Ectodermal cell (in vitro differentiated cells): ENCODE measurements around the gene ANKAR.
"Not testable (repeated sequence)": the region's sequence is repeated elsewhere in the genome, so short reads cannot be mapped to it uniquely, and the experiment has no call there.

Source experiments
- H3K27ac ChIP-seq: 2 replicates; pipeline ENCODE4 v1.7.0; 2013; ENCODE audit warnings: mild to moderate bottlenecking, low read depth, low read length; ENCODE audit not compliant: insufficient read depth, poor library complexity, severe bottlenecking
- H3K27me3 ChIP-seq: 2 replicates; pipeline ENCODE4 v1.7.0; 2013; ENCODE audit warnings: mild to moderate bottlenecking, low read length; ENCODE audit not compliant: insufficient read depth, control insufficient read depth, poor library complexity, severe bottlenecking
- H3K36me3 ChIP-seq: one replicate; pipeline ENCODE4 v1.7.0; 2013; ENCODE audit warnings: low read length; ENCODE audit not compliant: control insufficient read depth, insufficient read depth
- H3K4me1 ChIP-seq: one replicate; pipeline ENCODE4 v1.7.0; 2013; ENCODE audit warnings: low read length; ENCODE audit not compliant: control insufficient read depth, insufficient read depth
- H3K4me3 ChIP-seq: 2 replicates; pipeline ENCODE4 v1.7.0; 2013; ENCODE audit warnings: low read depth, low read length, control low read depth; ENCODE audit not compliant: insufficient read depth
- H3K9me3 ChIP-seq: 2 replicates; pipeline ENCODE4 v1.7.0; 2013; ENCODE audit warnings: mild to moderate bottlenecking, low read length, moderate library complexity; ENCODE audit not compliant: control insufficient read depth
- WGBS, 2 experiments: methylation state at CpG; one replicate each; pipeline ENCODE4 v1.1.7; 2013; ENCODE audit warnings: missing lambda C conversion rate in 2 of 2; 5-methylcytosine and 5-hydroxymethylcytosine counted together

The ANKAR gene

DNA sequence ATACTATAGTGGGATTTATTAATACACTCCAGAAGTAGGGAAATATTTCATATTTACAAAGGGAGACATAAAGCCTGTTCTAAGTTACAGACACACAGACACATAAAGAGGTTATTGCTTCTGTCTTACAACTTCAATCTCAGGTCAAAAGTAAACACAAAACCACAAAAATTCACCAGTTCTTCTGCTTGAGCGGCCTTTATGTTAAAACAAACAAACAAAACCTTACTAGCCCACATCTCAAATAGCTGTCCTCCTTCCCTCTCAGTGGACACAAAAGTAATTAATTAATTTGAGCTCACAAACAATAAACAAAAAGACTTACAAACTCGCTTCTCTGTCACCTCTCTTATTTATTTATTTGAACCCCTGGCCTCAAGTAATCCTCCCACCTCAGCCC, 14.7 kb upstream of the ANKAR start:
- Histone ChIP-seq H3K36me3 (no peaks in the 10 kb centered on the region), H3K4me3 (no peak overlapping the region), H3K4me1 (peaks cover 4% of the 10 kb centered on the region), H3K9me3 (no peaks in the 10 kb centered on the region), H3K27ac (no peak overlapping the region), H3K27me3 (no peaks in the 10 kb centered on the region)
- 74 to 79% methylated on average over 2 of the region's 2 CpGs for WGBS, 2 experiments

DNA sequence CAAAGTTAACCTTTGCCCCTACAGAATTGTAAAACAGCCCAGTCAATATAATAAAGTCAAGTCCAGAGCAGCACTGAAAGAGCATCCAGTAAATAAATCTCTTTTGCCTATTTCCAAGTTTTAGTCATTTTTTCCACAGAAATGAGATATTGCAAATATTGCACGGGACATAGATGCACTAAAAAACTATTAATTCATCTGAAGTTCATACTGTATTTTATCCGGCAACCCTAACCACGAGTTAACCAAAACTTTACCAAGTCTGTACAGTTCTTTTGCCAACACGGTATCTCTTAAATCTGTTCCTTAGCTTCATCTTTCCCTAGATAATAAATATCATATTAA, 13.7 kb upstream of the ANKAR start:
- Histone ChIP-seq H3K36me3 (no peaks in the 10 kb centered on the region), H3K9me3 (no peaks in the 10 kb centered on the region), H3K27ac (no peak overlapping the region), H3K4me3 (no peak overlapping the region), H3K4me1 (peaks cover 4% of the 10 kb centered on the region), H3K27me3 (no peaks in the 10 kb centered on the region)
- 25 to 27% methylated on average over 4 of the region's 4 CpGs for WGBS, 2 experiments

DNA sequence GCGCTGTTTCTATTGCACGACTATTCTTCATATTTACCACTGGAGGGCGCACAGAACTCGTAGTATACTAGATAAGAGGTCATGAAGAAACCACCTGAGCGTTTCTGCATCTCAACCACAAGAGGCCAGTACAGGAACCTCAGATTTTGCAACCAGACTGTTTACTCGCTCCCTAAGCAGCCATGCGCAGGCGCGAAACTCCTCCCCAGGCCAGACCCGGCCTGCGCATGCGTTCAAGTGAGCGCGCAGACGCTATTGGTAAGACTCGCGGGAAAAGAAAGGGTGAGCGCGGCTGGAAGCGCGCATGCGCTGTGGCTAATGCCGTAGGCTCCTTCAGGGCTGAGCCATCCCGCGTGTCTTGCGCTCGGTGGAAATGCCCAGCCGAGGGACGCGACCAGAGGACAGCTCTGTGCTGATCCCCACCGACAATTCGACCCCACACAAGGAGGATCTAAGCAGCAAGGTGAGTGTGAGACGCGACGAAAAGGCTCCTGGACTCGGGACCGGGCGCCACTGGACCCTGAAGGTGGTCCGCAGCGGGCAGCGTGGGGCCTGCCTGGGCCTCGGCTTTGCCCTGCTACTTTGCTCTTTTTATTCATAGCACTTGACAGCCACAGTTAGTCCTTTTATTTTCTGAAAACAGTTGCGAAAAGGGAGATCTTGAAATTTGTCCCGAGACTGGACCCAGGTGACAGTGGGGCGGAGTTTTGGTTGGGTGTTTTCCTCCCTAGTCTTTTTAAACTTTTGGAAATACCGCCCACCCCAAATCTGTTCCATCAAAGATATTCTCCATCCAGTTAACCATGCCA, 13.1 kb upstream of the ANKAR start, which contains the start of gene ASNSD1:
Gene ASNSD1, plus strand, starts transcription at position 312 of the 809 bp plus-strand sequence. CDS start 4,674 bp downstream, outside the sequence.
- H3K4me1 ChIP-seq, result peaks cover 4% of the 10 kb centered on the region
- H3K4me3 ChIP-seq, result peak within 1 kb of the TSS; percentile 93
- peaks cover under 1% of the 10 kb centered on the region for H3K36me3 ChIP-seq
- H3K27ac ChIP-seq, result no peak within 1 kb of the TSS
- H3K27me3 ChIP-seq, result no peaks in the 10 kb centered on the region
- WGBS, 2 experiments, result 1% methylated on average over 46 of the region's 46 CpGs
- H3K9me3 ChIP-seq, result no peaks in the 10 kb centered on the region

DNA sequence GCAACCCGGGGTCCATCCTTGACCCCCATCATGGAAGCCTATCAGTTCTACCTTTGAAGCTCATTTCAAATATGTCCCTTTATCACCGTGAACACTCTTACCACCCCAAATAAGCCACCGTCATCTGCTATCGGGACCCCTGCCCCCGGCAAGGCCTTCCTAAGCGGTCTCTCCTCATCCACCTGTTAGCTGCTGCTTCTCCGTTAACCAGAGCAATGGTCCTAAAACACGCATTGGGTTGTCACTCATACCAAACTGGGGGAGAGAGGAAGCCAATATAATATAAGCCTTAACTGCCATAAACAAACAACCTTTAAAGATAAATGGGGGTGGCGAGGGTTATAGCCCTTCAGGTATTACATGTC, 12.5 kb upstream of the ANKAR start:
- H3K27ac ChIP-seq, result no peak overlapping the region
- H3K36me3 ChIP-seq, result peaks cover 6% of the 10 kb centered on the region
- no peaks in the 10 kb centered on the region for H3K27me3 ChIP-seq
- no peaks in the 10 kb centered on the region for H3K9me3 ChIP-seq
- H3K4me3 ChIP-seq, result peak overlapping the region; percentile 93
- H3K4me1 ChIP-seq, result peaks cover 4% of the 10 kb centered on the region
- WGBS, 2 experiments, result 9 to 19% methylated on average over 8 to 9 of the region's 9 CpGs

DNA sequence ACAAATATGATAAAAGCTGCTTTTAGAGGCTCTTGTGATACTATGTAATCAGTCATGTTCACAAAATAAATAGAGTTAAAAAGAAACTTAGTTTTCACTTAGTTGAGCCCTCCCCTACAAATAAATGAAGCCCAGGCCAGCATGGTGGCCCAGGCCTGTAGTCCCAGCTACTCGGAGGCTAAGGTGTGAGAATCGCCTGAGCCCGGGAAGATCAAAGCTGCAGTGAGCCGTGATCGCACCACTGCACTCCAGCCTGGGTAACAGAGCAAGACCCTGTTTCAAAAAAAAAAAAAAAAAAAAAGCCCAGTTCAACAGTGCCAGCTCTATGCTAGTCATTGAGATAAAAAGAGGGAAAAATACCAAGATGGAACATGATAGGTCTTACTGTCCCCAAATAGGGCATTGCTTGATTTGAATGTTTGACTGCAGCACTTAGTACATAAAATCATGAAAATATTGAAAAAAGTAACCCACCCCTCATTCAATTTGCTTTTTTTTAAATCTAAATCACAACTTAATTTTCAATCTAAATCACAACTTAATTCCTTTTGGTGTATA, 11.7 kb upstream of the ANKAR start:
- Histone ChIP-seq H3K4me1 (peaks cover 4% of the 10 kb centered on the region), H3K27me3 (no peaks in the 10 kb centered on the region), H3K27ac (no peak overlapping the region), H3K36me3 (peaks cover 13% of the 10 kb centered on the region), H3K4me3 (peak overlapping the region; percentile 93), H3K9me3 (no peaks in the 10 kb centered on the region)
- WGBS, 2 experiments, result 85 to 87% methylated on average over 5 of the region's 5 CpGs

DNA sequence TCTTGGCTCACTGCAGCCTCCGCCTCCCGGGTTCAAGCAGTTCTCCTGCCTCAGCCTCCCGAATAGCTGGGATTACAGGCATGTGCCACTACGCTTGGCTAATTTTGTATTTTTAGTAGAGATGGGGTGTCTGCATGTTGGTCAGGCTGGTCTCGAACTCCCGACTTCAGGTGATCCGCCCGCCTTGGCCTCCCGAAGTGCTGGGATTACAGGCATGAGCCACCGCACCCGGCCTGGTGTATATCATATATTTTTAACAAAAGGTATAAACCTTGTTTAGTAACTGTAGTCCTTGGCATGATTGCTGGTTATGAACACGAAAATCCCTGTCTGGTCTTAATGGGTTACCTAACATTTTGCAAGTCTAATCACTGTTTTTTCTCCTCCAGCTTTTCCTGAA, 11.2 kb upstream of the ANKAR start:
- peaks cover 18% of the 10 kb centered on the region for H3K36me3 ChIP-seq
- H3K4me1 ChIP-seq, H3K27me3 ChIP-seq, H3K9me3 ChIP-seq, H3K27ac ChIP-seq, H3K4me3 ChIP-seq: not testable (repeated sequence)
- WGBS, 2 experiments, result 97% methylated on average over 10 to 12 of the region's 12 CpGs

DNA sequence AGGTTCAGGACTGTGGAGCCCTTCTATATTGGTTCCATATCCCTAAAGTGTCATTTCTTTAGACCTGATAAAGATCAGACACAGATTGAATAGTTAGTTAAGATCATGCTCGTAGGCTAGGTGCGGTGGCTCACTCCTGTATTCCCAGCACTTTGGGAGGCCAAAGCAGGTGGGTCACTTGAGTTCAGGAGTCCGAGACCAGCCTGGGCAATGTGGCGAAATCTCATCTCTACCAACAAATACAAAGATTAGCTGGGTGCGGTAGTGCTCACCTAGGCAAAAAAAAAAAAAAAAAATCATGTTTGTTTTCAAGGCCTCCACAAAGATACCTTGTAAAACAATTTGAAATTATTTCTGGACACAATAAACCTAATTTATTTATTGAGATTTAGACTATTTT, 4.6 kb upstream of the ANKAR start:
- H3K9me3 ChIP-seq, result no peaks in the 10 kb centered on the region
- H3K27ac ChIP-seq, result no peak overlapping the region
- 98% methylated on average over 5 of the region's 5 CpGs for WGBS, 2 experiments
- H3K4me1 ChIP-seq, result no peaks in the 10 kb centered on the region
- peaks cover 25% of the 10 kb centered on the region for H3K36me3 ChIP-seq
- H3K27me3 ChIP-seq, result no peaks in the 10 kb centered on the region
- H3K4me3 ChIP-seq, result no peak overlapping the region

DNA sequence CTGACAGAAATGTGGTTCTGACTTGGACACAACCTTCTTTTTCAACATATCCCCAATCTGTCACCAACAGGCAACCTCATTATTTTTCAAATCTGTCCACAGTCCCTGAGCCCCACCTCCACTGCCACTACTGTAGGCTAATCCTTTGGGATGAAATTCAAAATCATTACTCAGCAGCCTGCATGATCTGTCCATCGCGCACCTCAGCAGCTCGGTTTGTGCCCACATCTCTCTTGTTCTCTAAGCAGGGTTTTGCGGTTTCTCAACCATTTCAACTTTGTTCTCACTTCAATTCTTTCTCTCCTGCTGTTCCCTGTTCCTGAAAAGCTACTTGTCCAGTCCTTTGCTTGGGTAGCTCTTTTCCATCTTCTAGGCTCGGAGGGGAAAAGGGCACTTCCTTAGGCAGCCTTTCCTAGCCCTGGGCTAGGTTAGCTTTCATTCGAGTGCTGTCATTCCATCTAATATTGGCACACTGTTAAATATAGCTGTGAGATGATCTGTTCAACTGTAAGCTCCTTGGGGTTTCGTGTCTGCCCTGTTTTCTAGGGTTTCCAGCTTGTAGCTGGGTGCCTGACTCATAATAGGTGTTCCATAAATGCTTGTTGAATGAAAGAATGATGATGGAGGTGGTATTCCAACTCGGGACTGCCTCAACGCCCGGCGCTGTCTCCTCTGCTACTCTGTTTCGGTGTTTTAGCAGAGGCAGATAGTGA, 653 bp upstream of the ANKAR start:
- Histone ChIP-seq H3K9me3 (no peaks in the 10 kb centered on the region), H3K36me3 (peaks cover 3% of the 10 kb centered on the region), H3K4me3 (peak overlapping the region; percentile 53), H3K27ac (peak overlapping the region; percentile 39), H3K27me3 (no peaks in the 10 kb centered on the region), H3K4me1 (no peaks in the 10 kb centered on the region)
- WGBS, 2 experiments, result 54 to 55% methylated on average over 12 of the region's 12 CpGs

DNA sequence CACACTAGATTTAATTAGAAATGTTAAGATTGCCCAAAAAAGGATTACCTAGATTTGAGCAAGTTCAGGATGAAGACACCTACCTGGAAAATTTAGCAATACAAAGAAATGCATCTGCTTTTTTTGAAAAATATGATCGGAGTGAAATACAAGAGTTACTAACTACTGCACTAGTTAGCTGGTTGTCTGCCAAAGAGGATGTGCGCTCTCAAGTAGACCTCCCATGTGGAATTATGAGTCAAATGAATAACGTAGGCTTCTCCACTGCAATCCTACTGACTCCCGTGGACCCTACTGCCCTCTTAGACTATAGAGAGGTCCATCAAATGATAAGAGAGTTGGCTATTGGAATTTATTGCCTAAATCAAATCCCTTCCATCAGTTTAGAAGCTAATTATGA, 2.0 kb downstream of the ANKAR start:
- Histone ChIP-seq H3K4me1 (no peaks in the 10 kb centered on the region), H3K9me3 (no peaks in the 10 kb centered on the region), H3K4me3 (no peak overlapping the region), H3K27ac (no peak overlapping the region), H3K27me3 (no peaks in the 10 kb centered on the region), H3K36me3 (no peaks in the 10 kb centered on the region)
- WGBS, 2 experiments, result 94 to 97% methylated on average over 4 of the region's 4 CpGs

DNA sequence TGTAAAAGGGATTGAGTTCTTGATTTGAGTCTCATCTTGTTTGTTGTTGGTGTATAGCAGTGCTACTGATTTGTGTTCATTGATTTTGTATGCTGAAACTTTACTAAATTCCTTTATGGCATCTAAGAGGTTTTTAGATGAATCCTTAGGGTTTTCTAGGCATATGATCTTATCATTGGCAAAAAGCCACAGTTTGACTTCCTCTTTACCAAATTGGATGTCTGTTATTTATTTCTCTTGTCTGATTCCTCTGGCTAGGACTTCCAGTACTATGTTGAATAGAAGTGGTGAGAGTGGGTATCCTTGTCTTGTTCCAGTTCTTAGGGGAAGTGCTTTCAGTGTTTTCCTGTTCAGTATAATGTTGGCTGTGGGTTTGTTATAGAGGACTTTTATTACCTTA, 4.8 kb downstream of the ANKAR start:
- H3K27me3 ChIP-seq, result no peaks in the 10 kb centered on the region
- H3K36me3 ChIP-seq, result no peaks in the 10 kb centered on the region
- H3K9me3 ChIP-seq, result no peaks in the 10 kb centered on the region
- H3K4me3 ChIP-seq, result no peak overlapping the region
- no peaks in the 10 kb centered on the region for H3K4me1 ChIP-seq
- no peak overlapping the region for H3K27ac ChIP-seq
